ENCODE results near the gene ABCB6.

DNA sequence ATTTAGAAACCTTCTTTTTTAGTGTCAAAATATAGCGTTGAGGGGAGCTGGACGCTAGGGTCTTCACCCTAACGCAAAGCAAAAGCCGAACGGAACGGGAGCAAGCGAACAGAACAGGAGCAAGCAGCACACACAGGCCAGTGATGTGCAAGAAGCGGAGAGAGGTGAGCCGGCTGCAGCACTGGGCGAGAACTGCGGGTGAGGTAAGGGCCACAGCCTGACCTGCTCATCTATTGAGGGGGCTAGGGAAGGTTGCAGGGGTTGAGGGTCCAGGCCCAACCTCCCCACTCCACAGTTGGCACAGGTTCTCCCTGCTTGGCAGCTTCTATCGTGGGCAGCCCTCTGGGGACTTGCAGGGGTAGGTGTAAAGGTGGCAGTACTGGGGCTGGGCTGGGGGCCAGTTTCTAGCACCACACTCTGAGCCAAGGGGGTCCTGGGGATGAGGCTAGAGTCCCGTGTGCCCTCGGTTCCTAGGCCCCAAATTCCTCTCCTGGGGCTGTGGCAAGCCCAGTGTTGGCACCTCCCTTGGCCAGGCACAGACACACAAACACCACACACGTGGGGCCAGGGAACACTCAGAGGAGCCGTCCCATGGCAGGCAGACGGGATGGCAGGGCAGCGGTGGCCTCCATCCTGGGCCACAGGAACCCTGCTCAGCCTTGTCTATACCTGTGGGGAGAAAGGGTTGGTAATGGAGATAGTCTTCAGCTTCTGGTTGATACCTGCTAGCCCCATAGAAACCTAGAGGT is 1.2 kb upstream of the ABCB6 start:
- TF ChIP-seq EZH2 (IDR thresholded peaks at IDR 0.05; ENCODE audit: insufficient read depth, poor library complexity, severe bottlenecking) (no peak), EZH2phosphoT487 (IDR thresholded peaks at IDR 0.05; ENCODE audit: insufficient read depth, low read depth) (no peak)

Measured in GM23248 (cell line).